Uterus (tissue), 2 donors: ENCODE measurements around the gene FDX2.

Experiments
- CTCF ChIP-seq, 4 experiments: fragments of 200-600 bp in 2 of 4; fragments of 450-650 bp in 2 of 4; sonication (generic) in 2 of 4; IDR thresholded peaks; one replicate each; pipeline ENCODE4 v1.5.1; 2016 to 2019; ENCODE audit warnings: antibody characterized with exemption in 4 of 4, mild to moderate bottlenecking in 2 of 4, moderate library complexity in 1 of 4
- POLR2A ChIP-seq, 2 donors: fragments of 450-650 bp; IDR thresholded peaks; one replicate each; pipeline ENCODE4 v1.6.1; 2016; ENCODE audit warnings: antibody characterized with exemption in 2 of 2, mild to moderate bottlenecking in 1 of 2, moderate library complexity in 1 of 2

- no peak for TF ChIP-seq CTCF (IDR thresholded peaks at IDR 0.05)
- TF ChIP-seq POLR2A (IDR thresholded peaks at IDR 0.05) = no peak
These were observed 41.2 kb downstream of the FDX2 start for GRCh38 chr19:10274589-10274988.
